Muscle layer of colon (tissue), 2 donors: ENCODE measurements around the gene PJA1.
A peak's percentile ranks its signal among the peaks of the same experiment; 100 is the strongest.

Source experiments
- H3K27ac ChIP-seq: one replicate; pipeline ENCODE4 v1.7.0; 2013; ENCODE audit warnings: low read depth, mild to moderate bottlenecking, low read length, moderate library complexity
- H3K27me3 ChIP-seq, 2 donors: one replicate each; pipeline ENCODE4 v1.7.0; 2013; ENCODE audit warnings: low read length in 2 of 2, mild to moderate bottlenecking in 2 of 2; ENCODE audit not compliant: insufficient read depth in 2 of 2, control insufficient read depth in 1 of 2
- H3K36me3 ChIP-seq: one replicate; pipeline ENCODE4 v1.7.0; 2013; ENCODE audit warnings: mild to moderate bottlenecking, low read length; ENCODE audit not compliant: insufficient read depth
- H3K4me1 ChIP-seq: one replicate; pipeline ENCODE4 v1.7.0; 2013; ENCODE audit warnings: mild to moderate bottlenecking, low read length; ENCODE audit not compliant: insufficient read depth
- H3K4me3 ChIP-seq, 2 donors: one replicate each; pipeline ENCODE4 v1.7.0; 2013; ENCODE audit warnings: low read length in 2 of 2, low read depth in 1 of 2, mild to moderate bottlenecking in 1 of 2, moderate library complexity in 1 of 2
- H3K9ac ChIP-seq: one replicate; pipeline ENCODE4 v1.7.0; 2013; ENCODE audit warnings: low read length
- H3K9me3 ChIP-seq: one replicate; pipeline ENCODE4 v1.7.0; 2013; ENCODE audit warnings: mild to moderate bottlenecking, low read length
- donor health status: abdominal sarcoma.
- donor health status: Adenocarcinoma of cecum.

The PJA1 gene

DNA sequence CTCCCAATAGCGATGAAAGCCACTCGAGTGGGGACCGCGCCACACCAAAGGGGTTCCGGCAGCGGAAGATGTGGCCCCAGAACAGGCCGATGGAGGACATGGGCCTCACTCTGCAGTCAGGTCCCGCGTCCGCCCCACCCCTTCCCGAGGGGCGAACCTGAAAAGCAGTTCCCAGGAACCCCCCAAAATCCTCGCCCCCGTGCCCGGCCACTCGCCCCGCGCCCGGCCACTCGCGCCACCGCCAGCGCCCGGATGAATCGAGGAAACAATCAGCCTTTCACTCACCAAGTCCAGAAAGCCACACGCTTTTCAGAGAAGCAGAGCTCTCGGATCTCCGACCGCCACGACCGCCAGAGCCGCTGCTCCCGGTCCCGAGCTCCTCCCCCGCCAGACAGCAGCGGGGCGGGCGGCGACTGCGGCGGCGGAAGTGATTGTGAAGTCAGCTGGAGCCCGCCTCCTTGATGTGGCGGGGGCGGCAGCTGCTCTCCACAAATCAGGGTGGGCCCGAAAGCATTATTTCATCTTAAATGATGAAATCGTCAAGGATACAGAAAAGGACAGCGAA lies at the start of gene PJA1:
TSS of gene PJA1 (minus strand) at position 367 of the 565 bp plus-strand sequence. CDS start 2,380 bp downstream, outside the sequence.
- Histone ChIP-seq H3K36me3 (no peaks in the 10 kb centered on the region), H3K4me1 (peaks cover 4% of the 10 kb centered on the region), H3K9me3 (no peaks in the 10 kb centered on the region), H3K4me3 (peak within 1 kb of the TSS; percentile 47 to 54), H3K9ac (peak within 1 kb of the TSS; percentile 55), H3K27ac (peak within 1 kb of the TSS; percentile 69), H3K27me3 (peaks cover 0 to 13% of the 10 kb centered on the region in 2 donors)

- H3K4me3 ChIP-seq, result no peak overlapping the region
- no peaks in the 10 kb centered on the region for H3K36me3 ChIP-seq
- no peak overlapping the region for H3K27ac ChIP-seq
- no peaks in the 10 kb centered on the region for H3K9me3 ChIP-seq
- peaks cover 0 to 26% of the 10 kb centered on the region in 2 donors for H3K27me3 ChIP-seq
- no peak overlapping the region for H3K9ac ChIP-seq
- peaks cover 21% of the 10 kb centered on the region for H3K4me1 ChIP-seq
Measured at GRCh38 chrX:69214463-69214862, 49.2 kb upstream of the PJA1 start.

DNA sequence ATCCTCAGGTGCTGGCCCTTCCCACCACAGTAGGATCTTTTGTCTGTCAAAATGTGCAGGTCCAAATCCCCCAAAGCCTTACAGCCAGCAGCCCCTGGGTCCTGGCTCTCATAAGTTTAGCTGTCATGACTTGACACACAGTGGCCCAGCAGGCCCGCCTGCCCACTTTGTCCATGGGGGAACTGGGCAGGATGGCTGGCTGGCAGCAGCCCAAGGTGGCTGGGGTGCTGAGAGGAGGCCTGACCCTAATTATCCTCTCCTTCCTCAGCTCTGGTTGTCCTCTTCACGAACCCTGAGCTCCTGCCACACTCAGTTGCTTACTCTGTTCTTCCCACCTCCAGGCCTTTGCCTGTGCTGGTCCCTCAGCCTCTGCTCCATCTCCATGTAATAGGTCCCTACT lies 46.4 kb upstream of the PJA1 start:
- H3K4me1 ChIP-seq, result peaks cover 12% of the 10 kb centered on the region

DNA sequence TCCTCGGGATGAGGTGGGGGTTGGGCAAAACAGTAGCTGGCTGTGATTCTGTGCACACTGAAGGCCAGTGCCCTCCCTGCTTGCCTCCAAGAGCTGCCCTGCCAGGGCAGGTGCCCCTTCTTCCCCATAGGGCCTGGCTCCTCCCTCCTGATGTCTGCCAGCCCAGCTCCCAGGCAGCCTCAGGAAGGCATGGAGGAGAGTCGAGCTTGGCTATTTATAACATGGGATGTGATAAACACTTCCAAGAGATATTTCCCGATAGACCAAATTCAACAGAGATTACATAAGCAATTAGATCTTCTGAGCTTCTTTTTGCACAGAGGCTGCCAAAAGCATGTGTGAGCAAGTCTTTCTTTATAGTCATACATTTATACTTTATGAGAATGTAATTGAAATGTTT lies 45.3 kb upstream of the PJA1 start:
- H3K9me3 ChIP-seq, result no peaks in the 10 kb centered on the region
- no peak overlapping the region for H3K4me3 ChIP-seq
- H3K27ac ChIP-seq, result no peak overlapping the region
- peaks cover 5% of the 10 kb centered on the region for H3K4me1 ChIP-seq
- H3K27me3 ChIP-seq, result peaks cover 0 to 12% of the 10 kb centered on the region in 2 donors
- no peak overlapping the region for H3K9ac ChIP-seq
- H3K36me3 ChIP-seq, result no peaks in the 10 kb centered on the region

More for the DNA sequence above, 46.4 kb upstream of the PJA1 start:
- Histone ChIP-seq H3K27ac (no peak overlapping the region), H3K4me3 (no peak overlapping the region), H3K27me3 (peaks cover 0 to 14% of the 10 kb centered on the region in 2 donors), H3K36me3 (no peaks in the 10 kb centered on the region), H3K9ac (no peak overlapping the region), H3K9me3 (no peaks in the 10 kb centered on the region)

GRCh38 chrX:69207216-69207615 lies 42.0 kb upstream of the PJA1 start:
- no peaks in the 10 kb centered on the region for H3K36me3 ChIP-seq

GRCh38 chrX:69203638-69204037 lies 38.4 kb upstream of the PJA1 start:
- Histone ChIP-seq H3K27ac (no peak overlapping the region), H3K9ac (no peak overlapping the region), H3K36me3 (no peaks in the 10 kb centered on the region), H3K4me3 (no peak overlapping the region), H3K9me3 (no peaks in the 10 kb centered on the region), H3K4me1 (no peaks in the 10 kb centered on the region), H3K27me3 (no peaks in the 10 kb centered on the region)

More at GRCh38 chrX:69207216-69207615, 42.0 kb upstream of the PJA1 start:
- Histone ChIP-seq H3K9me3 (no peaks in the 10 kb centered on the region), H3K27me3 (peaks cover 0 to 8% of the 10 kb centered on the region in 2 donors), H3K4me3 (no peak overlapping the region), H3K27ac (no peak overlapping the region), H3K4me1 (peaks cover 5% of the 10 kb centered on the region), H3K9ac (no peak overlapping the region)

DNA sequence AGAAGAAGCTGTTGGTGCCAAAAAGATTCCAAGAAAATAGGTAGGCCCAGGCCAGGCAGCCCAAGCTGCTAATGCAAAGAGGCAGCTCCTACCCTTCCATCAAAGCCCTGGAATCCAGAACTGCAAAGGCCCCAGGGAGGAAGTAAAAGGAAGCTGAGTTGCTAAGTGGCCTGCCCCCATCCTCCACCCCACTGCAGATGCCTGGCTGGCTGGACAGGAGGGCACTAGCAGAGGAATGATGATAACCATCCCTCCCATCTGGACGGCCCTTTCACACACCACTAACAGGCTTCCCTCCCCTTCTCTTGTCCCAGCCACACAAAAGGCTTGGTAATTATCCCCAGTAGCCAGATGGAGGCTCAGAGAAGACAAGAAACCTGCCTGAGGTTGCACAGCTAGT lies 32.4 kb upstream of the PJA1 start:
- Histone ChIP-seq H3K27ac (no peak overlapping the region), H3K27me3 (peaks cover under 1 to 17% of the 10 kb centered on the region in 2 donors), H3K4me3 (no peak overlapping the region), H3K36me3 (no peaks in the 10 kb centered on the region), H3K4me1 (no peaks in the 10 kb centered on the region), H3K9ac (no peak overlapping the region), H3K9me3 (no peaks in the 10 kb centered on the region)

- Histone ChIP-seq H3K4me3 (no peak overlapping the region), H3K9me3 (no peaks in the 10 kb centered on the region), H3K9ac (no peak overlapping the region), H3K27ac (no peak overlapping the region), H3K4me1 (no peaks in the 10 kb centered on the region), H3K36me3 (no peaks in the 10 kb centered on the region), H3K27me3 (peaks cover 4 to 17% of the 10 kb centered on the region in 2 donors)
Measured at GRCh38 chrX:69196666-69197065, 31.4 kb upstream of the PJA1 start.

- Histone ChIP-seq H3K4me3 (no peak overlapping the region), H3K27me3 (peaks cover 4 to 17% of the 10 kb centered on the region in 2 donors), H3K36me3 (no peaks in the 10 kb centered on the region), H3K4me1 (no peaks in the 10 kb centered on the region), H3K27ac (no peak overlapping the region), H3K9me3 (no peaks in the 10 kb centered on the region), H3K9ac (no peak overlapping the region)
Measured at GRCh38 chrX:69195810-69196209, 30.6 kb upstream of the PJA1 start.

GRCh38 chrX:69195192-69195591 lies 29.9 kb upstream of the PJA1 start:
- no peaks in the 10 kb centered on the region for H3K36me3 ChIP-seq
- peaks cover 4 to 17% of the 10 kb centered on the region in 2 donors for H3K27me3 ChIP-seq
- H3K4me1 ChIP-seq, result no peaks in the 10 kb centered on the region
- no peak overlapping the region for H3K27ac ChIP-seq
- no peak overlapping the region for H3K4me3 ChIP-seq
- no peak overlapping the region for H3K9ac ChIP-seq
- no peaks in the 10 kb centered on the region for H3K9me3 ChIP-seq

- H3K27me3 ChIP-seq, result peaks cover 4 to 17% of the 10 kb centered on the region in 2 donors
- H3K36me3 ChIP-seq, result no peaks in the 10 kb centered on the region
- no peaks in the 10 kb centered on the region for H3K4me1 ChIP-seq
- no peak overlapping the region for H3K9ac ChIP-seq
- no peaks in the 10 kb centered on the region for H3K9me3 ChIP-seq
- H3K27ac ChIP-seq, result no peak overlapping the region
- no peak overlapping the region for H3K4me3 ChIP-seq
Measured at GRCh38 chrX:69192603-69193002, 27.4 kb upstream of the PJA1 start.
